SK-N-MC (cell line): ENCODE data around the gene WDR4.

ENCODE experiments used
- EZH2 ChIP-seq: fragments of 200-600 bp; sonication (generic); IDR thresholded peaks from one replicate; pipeline ENCODE4 v1.6.1; 2017; ENCODE audit warnings: antibody characterized with exemption
- FOXP2 ChIP-seq: optimal IDR thresholded peaks from 2 replicates; pipeline ENCODE3; 2011; ENCODE audit warnings: mild to moderate bottlenecking, moderate library complexity; ENCODE audit not compliant: insufficient read depth; ENCODE audit errors: extremely low read length, control extremely low read depth
- POLR2AphosphoS5 ChIP-seq: IDR thresholded peaks from 2 replicates; pipeline ENCODE4 v1.6.1; 2012; ENCODE audit warnings: mild to moderate bottlenecking, low read depth, low read length, borderline replicate concordance

DNA sequence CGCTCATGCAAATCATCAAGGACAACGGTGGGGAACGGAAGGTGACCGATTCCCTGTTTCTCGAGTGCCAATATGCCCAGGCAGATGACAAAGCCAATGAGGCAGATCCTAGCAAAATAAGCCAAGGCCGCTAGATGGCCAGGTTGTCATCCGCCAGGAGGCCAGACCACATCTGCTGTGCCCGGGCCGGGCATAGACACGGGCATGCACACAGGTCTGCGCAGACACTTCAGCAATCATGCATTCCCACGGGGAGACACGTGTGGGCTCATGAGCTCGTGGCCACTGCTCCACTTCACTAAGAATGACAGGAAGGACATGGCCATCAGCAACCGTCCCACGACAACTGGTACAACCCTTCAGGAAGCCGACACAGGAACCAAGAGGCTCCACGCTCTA is 23.4 kb downstream of the WDR4 start:
- TF ChIP-seq POLR2AphosphoS5, result no peak
- no peak for TF ChIP-seq EZH2
- TF ChIP-seq FOXP2, result no peak
